ENCODE results near the gene KCNQ4.
A peak's percentile ranks its signal among the peaks of the same experiment; 100 is the strongest.

KCNQ4 gene

DNA sequence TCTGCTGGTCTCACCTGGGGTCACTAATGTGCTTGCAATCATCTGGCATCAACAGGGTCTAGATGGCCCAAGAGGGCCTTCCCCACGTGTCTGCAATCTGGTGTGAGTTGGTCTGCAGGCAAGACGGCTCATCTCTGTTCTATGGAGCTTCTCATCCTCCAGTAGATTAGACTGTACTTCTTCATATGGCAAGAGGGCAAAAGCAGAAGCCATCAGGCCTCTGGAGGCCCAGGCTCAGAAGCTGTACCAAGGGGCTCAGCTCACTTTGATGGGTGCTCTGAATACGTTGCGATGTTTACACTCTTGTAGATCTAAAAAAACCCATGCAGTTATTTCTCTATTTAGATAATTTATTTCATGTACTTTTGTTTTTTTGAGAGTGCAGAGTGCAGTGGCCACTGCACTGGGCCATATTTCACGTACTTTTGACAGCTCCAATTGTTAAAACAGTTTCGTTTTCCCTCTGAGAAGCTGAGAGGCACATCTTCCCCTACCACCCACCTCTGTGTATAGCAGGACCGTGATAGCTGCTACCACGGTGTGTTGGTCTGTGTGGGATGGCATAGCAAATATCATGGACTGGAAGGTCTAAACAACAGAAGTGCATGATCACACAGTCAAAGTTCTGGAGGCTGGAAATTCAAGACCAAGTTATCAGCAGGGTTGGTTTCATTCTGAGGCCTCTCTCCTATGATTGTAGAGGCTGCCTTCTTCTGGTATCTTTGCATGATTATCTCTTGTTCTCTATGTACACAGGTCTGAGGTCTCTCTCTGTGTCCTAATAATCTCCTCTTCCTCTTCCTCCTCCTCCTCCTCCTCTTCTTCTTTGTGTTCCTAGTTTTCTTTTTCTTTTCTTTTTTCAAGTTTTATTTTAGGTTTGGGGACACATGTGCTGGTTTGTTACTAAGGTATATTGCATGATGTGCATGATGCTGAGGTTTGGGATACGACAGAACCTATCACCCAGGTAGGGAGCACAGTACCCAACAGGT lies 61.6 kb downstream of the KCNQ4 start:
- no peak for DNase-seq

DNA sequence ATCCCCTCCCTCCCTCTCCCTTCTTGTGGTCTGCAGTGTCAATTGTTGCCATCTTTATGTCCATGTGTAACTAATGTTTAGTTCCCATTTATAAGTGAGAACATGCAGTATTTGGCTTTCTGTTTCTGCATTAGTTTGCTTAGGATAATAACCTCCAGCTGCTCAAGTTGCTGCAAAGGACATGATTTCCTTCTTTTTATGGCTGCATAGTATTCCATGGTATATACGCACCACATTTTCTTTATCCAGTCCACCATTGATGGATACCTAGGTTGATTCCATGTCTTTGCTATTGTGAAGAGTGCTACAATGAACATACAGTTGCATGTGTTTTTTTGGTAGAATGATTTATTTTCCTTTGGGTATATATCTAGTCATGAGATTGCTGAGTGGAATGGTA lies 62.3 kb downstream of the KCNQ4 start:
- DNase-seq = no peak

DNA sequence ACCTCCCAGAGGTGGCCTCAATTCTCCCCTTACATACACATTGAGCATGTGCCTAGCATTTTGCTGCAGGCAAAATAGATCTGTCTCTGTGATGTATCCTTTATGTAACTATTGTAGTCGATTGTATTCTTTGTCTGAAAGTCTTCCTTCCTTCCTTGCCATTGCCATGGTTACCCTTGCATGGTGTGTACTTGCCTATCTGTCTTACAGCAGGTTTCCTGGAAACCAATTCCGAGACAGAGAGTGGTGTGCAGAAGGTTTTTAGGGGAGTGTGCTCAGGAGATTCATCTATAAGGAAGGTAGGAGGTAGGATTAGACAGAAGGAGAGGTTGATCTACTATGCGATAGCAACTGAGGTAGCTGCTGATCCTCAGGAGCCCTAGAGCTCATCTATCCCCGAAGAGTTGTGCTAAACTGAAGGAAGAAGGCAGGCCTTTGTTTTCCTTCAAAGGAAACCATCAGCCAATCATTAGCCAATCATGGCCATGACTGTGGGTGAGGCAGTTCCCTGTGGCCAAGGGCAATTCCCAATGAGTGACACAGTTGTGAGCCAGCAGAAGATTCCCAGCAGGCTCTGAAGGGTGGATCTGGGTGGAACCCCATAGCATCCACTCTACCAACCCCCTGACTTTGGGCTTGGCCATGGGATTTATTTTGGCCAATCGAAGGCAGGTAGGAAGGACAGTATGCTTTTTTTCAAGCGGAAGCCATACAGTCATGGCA lies 63.6 kb downstream of the KCNQ4 start:
- DNase-seq = no peak

DNA sequence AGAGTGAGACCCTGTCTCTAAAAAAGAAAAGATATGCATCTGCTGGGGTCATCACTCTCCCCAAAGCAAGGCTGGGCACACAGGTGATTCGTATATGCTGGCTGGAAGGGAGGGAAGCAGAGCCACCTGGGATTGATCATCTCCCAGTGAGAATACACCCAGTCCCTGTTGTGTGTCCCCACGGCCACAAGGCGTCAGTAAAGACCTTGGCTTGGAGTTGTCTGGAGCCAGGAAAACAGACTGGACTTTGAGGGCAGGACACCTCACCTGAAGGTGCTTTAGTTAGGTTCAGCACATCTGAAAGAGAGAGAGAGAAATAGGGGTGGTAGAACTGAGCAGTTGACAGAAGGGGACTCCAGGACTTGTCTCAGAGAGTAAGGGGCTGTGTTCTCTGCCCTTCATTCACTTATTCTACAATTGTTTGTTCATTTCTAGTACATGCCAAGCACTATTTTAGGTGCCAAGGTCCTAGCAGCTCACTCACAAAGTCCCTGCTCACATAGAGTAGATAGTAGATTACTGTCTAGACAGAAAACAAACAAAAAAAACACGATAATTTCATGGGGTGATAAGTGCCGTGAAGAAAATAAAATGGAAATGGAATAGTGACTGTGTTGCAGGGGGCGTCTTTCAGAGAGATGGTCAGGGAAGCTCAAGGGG lies 65.1 kb downstream of the KCNQ4 start:
- peak; percentile 54 for DNase-seq

DNA sequence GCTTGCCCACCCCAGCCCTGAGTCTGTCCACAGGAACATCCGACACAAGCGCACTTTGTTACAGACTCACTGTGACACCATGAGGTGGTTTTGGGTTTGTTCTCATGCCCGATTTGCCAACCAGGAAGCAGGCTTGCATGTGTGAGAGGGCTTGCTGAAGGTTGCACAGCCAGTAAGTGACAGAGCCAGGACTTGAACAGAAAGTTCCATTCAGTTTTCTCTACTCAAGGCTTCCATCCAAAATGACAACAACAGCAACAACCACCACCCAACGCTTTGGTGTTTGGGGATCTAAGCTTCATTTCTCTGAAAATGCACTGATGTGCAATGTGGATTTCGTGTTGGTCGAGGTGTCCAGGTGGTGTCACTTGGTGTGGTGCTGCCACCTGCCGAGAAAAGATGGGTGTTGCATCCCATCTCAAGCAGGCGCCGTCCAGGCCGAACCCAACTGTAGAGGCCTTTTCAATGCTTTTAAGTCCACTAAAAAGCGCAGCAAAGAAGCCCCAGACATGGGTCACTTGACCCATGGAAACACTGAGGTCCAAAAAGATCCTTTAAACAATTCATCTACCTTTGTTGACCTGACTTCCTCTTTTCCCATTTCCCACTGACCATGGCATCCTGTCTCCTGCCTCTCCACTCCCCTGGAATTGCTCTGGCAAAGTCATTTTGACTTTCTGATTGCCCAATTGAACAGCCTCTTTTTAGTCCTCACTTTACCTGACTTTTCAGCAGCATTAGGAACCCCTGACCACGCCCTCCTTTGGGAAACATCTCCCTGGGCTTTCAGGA lies 66.4 kb downstream of the KCNQ4 start:
- DNase-seq = peak; percentile 27

DNA sequence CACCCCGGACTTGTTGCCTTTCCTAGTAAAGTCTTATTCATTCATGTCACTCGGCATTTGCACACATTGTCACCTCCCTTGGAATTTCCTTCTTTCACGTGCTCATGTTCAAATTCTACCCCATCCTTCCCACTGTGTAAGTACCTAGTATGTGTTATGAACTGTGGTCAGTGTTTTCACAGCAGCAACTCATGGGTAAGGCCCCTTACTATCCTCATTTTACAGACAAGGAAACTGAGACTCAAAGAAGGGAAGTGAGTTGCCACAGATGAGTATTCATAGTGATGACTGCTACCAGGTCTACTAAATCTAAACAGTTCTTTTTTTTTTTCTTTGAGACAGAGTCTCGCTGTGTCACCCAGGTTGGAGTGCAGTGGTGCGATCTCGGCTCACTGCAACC lies 68.1 kb downstream of the KCNQ4 start:
- no peak for DNase-seq

DNA sequence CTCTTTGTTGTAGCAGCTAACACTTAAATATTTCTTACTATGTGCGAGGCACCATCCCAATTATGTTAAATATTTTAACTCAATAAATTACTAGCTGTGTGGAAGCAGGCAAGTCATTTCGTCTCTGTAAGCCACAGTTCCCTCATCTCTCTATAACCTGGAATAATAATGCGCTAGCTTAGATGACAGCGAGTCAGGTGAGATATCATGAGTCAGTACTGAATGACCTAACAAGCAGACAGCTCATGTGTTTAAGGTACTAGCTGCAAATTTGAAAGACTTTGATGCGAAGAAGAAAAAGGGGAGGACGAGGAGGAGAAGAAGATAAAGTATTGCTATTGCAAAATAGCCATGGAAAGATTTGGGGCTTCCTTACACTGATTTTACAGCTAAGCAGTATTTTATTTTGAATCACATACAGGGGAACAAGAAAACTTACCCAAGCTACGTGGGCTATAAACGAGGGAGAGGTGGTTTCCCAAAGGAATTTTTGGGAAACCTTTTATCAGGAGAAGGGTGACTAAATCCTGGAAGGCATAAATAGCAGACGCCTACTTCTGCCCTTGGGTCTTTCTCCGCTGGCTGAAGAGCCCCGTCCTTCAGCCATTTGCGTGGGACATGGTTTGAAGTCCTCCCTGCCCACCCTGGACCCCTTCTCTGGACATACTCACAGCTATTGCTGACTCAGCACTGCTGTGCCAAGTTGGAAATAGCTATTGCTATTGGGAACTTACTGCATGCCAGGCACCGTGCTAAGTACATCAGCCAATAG lies 69.7 kb downstream of the KCNQ4 start:
- DNase-seq = no peak

DNA sequence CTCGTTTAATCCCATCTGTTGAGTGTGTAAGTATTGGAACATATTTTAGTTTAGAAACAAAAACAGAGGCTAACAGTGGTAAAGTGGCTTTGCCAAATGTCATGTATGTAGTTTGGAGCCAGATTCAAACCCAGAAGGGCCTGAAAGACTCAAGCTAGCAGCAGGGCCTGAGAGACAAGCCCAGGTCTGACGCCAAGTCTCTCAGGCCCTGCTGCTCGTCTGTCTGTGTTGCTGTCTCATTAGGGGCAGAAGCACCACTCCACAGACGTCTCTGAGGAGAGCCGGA lies 70.2 kb downstream of the KCNQ4 start:
- DNase-seq = no peak

DNA sequence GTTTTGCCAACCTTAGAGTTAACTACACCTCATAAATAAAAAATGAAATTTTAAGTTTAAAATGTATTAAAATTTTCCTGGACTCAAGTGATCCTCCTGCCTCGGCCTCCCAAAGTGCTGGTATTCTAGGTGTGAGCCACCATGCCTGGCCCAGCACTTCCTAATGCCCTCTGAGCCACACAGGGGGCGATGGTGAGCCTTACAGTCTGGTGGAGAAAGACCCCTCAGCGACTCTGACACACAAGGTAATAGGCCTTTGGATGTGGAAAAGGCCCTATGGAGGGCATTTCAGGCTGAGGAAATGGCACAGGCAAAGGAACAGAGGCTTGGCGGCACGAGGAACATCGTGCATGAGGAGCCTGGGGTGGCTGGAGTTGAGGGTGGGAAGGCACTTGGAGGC lies 71.9 kb downstream of the KCNQ4 start:
- DNase-seq = no peak

DNA sequence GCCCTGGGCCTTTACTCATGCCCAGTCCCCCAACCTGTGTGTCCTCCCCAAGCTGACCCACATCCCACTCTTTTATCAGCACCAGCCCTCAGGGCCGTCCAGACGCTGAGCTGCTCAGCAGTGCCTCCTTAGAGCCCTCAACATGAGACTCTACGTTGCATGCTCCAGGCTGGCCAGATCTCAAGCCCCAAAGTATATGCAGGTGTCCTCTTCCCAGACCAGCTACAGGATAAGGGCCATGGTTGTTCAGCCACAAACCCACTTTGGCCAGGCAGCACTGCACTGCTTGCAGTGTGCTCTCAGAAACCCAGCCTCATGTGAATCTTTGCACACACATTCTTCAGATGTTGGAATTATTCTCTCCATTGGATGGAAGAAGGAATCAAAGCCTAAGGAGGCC lies 72.5 kb downstream of the KCNQ4 start:
- DNase-seq = no peak

DNA sequence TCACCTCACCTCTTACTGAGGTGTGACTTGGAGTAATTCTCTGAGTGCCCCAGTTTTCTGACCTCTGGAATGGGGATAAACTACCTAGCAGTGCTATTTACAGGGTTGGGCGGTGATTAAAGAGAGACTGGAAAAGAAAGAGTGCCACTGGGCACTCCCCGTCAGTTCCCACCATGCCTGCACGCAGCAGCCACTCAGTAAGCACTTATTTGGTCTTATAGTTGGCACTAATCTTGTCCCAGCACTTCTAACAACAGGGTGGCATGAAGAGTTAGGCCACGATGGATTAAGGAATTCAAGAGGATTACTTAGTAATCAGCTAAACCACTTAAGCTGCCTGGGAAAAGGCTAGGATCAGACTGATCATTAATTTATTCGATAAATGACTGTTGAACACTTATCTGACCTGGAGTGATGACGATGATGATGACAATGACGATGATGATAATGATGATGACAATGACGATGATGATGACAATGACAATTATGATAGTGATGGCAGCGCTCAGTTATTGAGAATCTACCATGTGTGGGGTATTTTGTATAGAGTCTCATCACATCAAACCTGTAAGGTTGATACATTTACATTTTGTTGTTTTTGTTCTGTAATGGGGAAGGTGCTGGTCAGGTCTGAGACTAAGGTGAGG lies 73.2 kb downstream of the KCNQ4 start:
- no peak for DNase-seq

DNA sequence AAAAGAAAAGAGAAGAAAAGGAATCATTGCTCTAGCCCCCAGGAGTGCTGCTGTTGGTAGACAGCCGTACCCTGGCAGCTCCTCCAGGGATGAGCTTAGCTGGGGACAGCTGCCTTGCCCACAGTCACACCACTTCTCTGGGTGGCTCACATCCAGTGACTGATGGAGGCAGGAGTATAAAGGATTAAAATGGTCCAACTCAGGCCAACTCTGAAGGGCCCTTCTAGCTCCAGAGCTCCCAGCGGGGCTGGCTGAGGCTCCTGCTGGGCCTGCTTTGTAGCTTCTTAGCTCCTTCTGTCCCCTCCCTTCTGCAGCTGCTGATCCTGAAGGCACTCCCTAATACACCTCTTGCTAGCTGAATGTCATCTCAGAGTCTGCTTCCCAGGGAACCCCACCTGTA lies 74.2 kb downstream of the KCNQ4 start:
- peak; percentile 62 for DNase-seq

DNA sequence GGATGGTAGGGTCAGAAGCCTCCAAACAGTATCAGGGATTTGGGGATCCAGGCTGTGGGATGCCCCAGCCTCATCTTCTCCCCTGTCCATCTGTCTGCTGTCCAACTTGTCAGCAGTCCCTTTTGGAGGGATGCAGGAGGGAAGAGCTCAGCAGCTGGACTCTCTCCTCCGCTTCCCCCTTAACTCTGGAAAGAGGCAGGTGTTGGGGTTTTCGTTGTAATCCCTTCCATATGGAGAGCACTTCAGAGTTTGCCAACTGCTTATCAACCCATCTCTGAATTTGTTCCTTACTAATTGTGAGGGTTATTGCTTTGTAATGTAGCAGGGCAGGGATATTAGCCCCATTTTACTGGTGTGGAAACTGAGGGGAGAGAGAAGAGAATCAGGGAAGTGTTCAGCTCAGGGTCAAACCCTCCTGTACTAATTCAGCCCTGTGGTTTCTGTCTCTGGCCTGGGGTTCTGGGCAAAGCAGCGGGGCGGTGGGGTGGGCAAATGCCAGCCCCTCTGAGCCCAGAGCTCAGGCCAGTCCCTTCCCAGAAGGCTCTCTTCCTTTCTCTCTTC lies 75.3 kb downstream of the KCNQ4 start:
- no peak for DNase-seq

DNA sequence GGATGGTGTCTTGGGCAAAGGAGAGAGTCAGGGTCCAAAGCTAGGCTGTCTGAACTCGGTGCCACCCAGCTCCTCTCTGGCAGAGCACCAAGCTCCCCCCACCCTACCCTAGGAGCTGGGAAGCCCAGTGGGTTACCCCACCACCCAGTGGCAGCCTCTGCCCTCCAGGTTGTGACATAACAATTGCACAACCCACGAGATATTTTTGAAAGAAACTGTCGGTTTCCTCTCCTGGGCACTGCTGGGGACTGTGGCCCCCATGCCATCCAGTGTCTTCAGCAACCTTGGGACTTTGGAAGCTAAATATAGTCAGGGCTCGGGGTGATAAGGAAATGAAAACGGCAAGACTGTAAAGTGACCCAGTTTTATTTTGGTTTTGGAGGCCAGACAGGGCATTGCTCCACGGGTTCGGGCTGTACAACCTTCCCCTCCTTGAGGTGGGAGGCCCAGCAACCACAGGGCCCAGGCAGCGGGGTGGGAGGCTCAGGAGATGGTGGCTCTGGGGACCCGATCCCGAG lies 77.2 kb downstream of the KCNQ4 start:
- no peak for DNase-seq

DNA sequence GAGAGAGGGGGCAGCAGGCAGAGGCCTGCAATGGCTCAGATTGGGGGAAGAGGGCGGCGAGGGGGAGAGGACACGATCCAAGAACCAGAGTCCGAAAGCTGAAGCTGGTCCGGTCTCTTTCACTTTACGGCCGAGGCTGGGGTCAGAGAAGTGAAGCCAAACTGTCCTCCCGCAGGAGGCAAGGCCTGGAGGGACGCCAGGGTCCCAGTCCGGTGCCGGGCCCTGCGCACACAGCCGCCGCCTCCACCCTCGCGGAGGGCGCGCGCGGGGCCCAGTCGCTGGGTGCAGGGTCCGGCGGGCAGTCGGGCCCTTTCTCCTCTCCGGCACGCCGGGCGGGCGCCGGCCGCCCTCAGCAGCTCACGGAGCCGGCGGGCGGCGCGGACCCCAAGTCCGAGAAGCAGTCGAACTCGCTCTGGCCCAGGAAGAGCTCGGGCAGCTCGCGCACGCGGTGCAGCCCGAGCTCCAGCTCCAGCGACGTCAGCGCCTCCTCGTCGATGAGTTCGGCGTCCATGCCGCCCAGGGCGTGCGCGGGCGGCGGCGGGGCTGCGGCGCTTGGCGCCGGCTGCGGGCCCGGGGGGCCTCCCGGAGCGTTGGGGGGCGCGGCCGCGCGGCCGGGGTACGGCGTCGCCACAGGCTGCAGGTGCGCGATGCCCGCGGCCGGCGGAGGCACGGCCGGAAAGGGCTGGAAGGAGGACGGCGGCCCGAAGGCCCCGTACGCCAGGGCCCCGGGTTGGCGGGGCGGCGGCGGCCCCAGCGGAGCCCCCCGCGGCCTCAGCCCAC lies 77.8 kb downstream of the KCNQ4 start:
- peak; percentile 12 for DNase-seq

DNA sequence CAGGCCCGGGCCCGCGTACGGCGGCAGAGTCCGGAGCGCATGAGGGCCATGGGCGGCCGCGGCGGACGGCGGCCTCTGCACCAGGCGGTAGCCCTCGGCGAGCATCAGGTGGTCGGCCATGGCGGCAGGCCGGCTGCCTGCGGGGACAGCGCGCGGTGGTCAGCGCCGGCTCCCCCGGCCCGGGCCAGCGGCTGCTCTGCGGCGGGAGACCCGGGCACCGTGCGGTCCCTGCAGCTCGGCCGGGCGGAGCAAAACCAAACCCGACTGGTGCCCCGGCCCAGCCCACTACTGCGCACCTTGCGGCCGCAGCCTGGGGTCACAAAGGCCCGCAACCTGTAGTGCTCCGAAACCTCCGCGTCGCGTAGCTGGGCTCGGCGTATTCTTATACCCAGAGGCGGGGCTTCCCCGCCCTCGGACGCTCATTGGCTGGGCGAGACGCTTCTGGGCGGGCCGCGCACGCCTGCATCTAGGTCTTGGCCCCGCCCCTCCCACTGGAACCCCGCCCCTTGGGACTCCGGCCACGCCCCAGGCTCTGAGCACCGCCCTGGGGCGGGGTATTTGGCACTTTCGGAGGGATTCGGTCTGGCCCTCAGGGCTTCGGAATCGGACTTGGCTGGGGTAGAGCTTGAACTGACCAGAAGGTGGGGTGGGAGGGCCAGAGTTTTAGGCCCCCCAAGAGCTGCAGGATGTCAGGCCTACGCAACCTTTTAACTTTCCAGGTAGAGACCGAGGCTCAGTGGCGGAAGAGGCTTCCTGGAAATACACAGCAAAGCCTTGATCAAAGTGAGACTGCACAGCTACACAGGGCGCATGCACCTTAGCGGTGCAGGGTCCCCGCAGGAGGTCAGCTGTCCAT lies 78.6 kb downstream of the KCNQ4 start, which contains the start of gene CITED4:
CITED4 (minus strand) TSS at position 356 of the 856 bp plus-strand sequence; CDS start at position 120, 236 bp downstream.
- DNase-seq = peak; percentile 95

DNA sequence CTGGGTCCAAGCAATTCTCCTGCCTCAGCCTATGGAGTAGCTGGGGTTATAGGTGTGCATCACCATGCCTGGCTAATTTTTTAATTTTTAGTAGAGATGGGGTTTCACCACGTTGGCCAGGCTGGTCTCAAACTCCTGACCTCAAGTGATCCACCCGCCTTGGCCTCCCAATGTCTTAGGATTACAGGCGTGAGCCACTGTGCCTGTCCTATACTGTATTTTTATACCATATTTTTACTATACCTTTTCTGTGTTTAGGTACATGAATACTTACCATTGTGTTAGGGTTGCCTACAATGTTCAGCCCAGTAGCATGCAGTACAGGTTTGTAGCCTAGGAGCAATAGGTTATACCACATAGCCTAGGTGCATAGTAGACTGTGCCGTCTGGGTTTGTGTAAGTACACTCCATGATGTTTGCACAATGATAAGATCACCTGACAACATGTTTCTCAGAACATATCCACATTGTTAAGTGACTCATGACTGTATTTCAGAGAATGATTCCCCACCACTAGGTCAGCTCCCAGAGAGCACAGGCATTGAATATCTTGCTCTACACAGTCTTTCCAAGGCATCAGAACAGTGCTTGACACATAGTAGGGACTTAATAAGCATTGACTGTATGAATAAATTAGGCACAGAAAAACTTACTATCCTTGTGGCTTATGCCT lies 84.6 kb downstream of the KCNQ4 start:
- DNase-seq = no peak

DNA sequence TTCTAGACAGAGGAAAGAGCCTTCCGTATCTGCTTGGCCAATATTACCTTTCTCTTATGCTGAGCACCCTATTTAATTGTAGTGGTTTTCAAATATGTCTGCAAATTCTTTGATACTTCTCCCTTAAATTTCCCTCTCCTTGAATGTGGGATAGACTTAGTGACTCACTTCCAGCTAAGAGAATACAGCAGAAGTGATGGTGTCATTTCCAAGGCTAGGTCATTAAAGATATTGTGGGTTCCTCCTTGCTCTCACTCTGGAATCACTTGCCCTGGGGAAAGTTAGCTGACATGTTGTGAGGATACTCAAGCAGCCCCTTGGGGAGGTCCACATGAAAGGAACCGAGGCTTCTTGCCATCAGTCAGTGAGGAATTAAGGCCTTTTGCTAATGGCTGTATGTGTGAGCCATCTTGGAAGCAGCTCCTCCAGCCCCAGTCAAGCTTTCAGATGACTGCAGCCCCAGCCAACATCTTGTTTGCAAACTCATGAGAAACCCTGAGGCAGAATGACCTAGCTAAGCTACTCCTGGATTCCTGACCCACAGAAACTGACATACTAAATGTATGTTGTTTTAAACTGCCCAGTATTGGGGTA lies 86.6 kb downstream of the KCNQ4 start:
- DNase-seq = no peak
